ENCODE data around the gene ASMTL. TPM values are rescaled to one million over a fixed set of nuclear protein-coding genes. Genes with fewer than 3 reads are reported as not detected.

ASMTL gene
- total RNA-seq, 1 donor from 2014 or later: 31.7 TPM

DNA sequence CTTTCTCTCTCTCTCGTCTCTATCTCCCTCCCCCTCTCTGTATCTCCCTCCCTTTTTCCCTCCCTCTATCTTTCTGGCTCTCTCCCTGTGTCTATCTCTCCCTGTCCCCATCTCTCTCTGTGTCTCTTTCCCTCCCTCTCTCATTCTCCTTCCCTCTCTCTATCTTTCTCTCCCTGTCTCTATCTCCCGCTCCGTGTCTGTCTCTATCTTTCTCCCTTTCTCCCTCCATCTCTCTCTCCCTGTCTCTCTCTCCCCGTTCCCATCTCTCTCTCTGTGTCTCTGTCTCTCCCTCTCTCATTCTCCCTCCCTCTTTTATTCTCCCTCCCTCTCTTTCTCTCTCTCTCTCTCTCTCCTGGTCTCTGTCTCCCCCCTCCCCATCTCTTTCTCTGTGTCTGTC lies 93.2 kb downstream of the ASMTL start:
- H3K4me1 ChIP-seq: no peaks in the 10 kb centered on the region
- H3K36me3 ChIP-seq: peaks cover 0 to 21% of the 10 kb centered on the region in 2 donors
- no peak for DNase-seq (ENCODE audit: extremely low spot score in 2 of 2)
- intact Hi-C loops (cut with DNase I): no loop called here
- no peaks in the 10 kb centered on the region for H3K9me3 ChIP-seq
- no peak overlapping the region for H3K4me3 ChIP-seq
- H3K27me3 ChIP-seq: no peaks in the 10 kb centered on the region
- no peak overlapping the region for H3K27ac ChIP-seq
- TF ChIP-seq POLR2AphosphoS5 (IDR thresholded peaks at IDR 0.05; ENCODE audit: insufficient read depth in 1 of 2, low read depth in 1 of 2): no peak
- TF ChIP-seq POLR2A (IDR thresholded peaks at IDR 0.05): no peak
- no peak for TF ChIP-seq CTCF (IDR thresholded peaks at IDR 0.05)

DNA sequence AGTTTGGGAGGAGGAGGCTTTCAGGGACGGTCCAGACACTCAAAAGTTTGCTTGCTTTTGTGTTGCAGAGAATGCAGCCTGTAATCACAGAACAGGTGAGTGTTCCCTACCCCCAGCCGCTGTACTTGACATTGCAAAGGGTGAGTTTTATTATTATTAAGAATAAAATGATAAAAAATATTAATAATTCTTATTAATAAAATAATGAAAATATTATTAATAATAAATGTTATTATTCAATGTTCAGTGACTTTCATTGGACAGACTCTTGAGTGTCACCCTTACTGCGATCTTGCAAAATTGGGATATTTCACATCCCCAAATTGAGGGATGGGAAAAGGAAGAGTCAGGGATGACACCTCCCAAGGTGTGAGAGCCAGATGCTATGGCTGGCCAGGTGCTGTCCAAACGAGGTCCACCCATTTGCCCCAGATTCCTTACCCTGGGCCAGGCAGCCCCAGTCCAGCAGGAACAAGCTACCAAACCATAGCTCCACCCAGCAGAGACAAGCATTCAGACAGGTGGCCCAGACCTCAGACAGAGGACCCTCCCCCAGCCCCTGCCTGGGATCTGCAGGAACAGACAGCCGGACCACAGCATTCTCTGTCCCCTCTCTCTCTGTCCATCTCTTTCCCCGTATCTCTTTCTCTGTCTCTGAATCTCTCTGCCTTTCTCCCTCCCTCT lies 93.8 kb downstream of the ASMTL start:
- TF ChIP-seq POLR2AphosphoS5 (IDR thresholded peaks at IDR 0.05; ENCODE audit: insufficient read depth in 1 of 2, low read depth in 1 of 2) (no peak), POLR2A (IDR thresholded peaks at IDR 0.05) (no peak), CTCF (IDR thresholded peaks at IDR 0.05) (no peak)

DNA sequence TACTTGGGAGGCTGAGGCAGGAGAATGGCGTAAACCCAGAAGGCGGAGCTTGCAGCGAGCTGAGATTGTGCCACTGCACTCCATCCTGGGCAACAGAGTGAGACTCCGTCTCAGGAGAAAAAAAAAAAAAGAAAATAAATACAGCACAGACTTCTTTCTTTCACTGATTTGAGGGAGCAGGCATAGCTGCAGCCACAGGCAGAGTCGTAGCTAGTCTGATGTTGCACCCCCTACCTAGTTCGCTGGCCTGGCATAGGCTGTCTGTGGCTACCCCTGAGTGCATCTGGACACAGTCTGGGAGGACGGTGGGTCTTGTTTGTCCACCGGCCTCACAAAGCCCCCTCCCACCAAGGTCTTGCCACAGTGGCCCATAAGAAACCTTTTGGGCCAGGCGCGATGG lies 94.7 kb downstream of the ASMTL start:
- Histone ChIP-seq H3K9me3 (no peaks in the 10 kb centered on the region), H3K4me1 (no peaks in the 10 kb centered on the region), H3K27ac (no peak overlapping the region), H3K4me3 (no peak overlapping the region), H3K36me3 (peaks cover 0 to 16% of the 10 kb centered on the region in 2 donors), H3K27me3 (no peaks in the 10 kb centered on the region)
- intact Hi-C loops (cut with DNase I): no loop called here
- no peak for DNase-seq (ENCODE audit: extremely low spot score in 2 of 2)
- no peak for TF ChIP-seq POLR2AphosphoS5 (IDR thresholded peaks at IDR 0.05; ENCODE audit: insufficient read depth in 1 of 2, low read depth in 1 of 2)
- no peak for TF ChIP-seq CTCF (IDR thresholded peaks at IDR 0.05)
- no peak for TF ChIP-seq POLR2A (IDR thresholded peaks at IDR 0.05)

More for the DNA sequence above, 93.8 kb downstream of the ASMTL start:
- Histone ChIP-seq H3K9me3 (no peaks in the 10 kb centered on the region), H3K36me3 (peaks cover 0 to 21% of the 10 kb centered on the region in 2 donors), H3K4me3 (no peak overlapping the region), H3K4me1 (no peaks in the 10 kb centered on the region), H3K27ac (no peak overlapping the region), H3K27me3 (no peaks in the 10 kb centered on the region)
- intact Hi-C loops (cut with DNase I): no loop called here
- DNase-seq (ENCODE audit: extremely low spot score in 2 of 2): no peak

GRCh38 chrX:1355131-1356046 lies 97.3 kb downstream of the ASMTL start:
- H3K27ac ChIP-seq: no peak overlapping the region
- TF ChIP-seq POLR2AphosphoS5 (IDR thresholded peaks at IDR 0.05; ENCODE audit: insufficient read depth in 1 of 2, low read depth in 1 of 2) (no peak), CTCF (IDR thresholded peaks at IDR 0.05) (no peak)
- no peaks in the 10 kb centered on the region for H3K27me3 ChIP-seq
- no peaks in the 10 kb centered on the region for H3K4me1 ChIP-seq
- intact Hi-C loops (cut with DNase I): no loop called here
- H3K4me3 ChIP-seq: no peak overlapping the region
- DNase-seq (ENCODE audit: extremely low spot score in 2 of 2): no peak
- no peaks in the 10 kb centered on the region for H3K9me3 ChIP-seq
- peaks cover 0 to 16% of the 10 kb centered on the region in 2 donors for H3K36me3 ChIP-seq

Measured in vagina (tissue), 2 donors.